ENCODE measurements around the gene FSIP2. TPM values are rescaled to one million over a fixed set of nuclear protein-coding genes. Genes with fewer than 3 reads are reported as not detected.

The FSIP2 gene
- total and polyA plus RNA-seq, 2 of the 13 experiments (the other 11 are each of a cell fraction or from before 2014, with no cell fraction given): 0.01 to 0.07 TPM

DNA sequence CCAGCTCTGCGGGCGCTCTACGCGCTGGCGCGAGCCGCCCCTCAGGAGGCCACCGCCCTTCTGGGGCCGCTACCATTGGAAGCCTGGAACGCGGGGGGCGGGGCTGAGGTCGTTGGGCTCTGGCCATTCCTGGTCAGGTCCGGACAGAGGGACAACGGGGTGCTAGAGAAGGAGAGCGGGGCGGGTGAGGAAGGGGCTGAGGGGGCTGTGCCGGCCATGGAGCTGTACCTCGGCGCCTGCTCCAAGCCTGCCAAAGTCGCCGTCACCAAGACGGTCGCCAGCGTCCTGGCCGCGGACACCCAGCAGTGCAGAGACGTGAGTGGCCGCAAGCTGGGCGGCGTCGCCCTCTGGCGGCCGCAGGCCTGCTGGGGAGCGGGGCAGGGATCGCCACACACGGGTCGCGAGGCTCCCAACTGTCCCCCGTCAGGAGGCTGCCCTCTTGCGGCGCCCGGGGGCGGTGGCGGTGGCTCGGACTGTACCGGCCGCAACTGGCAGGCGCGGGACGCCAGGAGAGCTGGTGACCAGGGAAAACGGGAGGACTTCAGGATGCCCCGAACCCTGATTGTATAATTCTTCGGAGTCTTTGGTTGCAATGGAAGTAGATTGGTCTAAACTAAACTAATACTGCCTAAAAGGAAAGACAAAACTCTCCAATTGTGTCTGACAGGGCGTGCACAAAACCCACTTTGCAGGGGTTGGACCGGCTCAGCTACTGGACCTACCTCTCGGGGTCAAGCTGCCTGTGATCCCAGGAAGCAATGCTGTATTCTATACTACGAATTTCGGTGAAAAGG lies at the start of gene FSIP2 (continued):
- TF ChIP-seq, protein P1, sequence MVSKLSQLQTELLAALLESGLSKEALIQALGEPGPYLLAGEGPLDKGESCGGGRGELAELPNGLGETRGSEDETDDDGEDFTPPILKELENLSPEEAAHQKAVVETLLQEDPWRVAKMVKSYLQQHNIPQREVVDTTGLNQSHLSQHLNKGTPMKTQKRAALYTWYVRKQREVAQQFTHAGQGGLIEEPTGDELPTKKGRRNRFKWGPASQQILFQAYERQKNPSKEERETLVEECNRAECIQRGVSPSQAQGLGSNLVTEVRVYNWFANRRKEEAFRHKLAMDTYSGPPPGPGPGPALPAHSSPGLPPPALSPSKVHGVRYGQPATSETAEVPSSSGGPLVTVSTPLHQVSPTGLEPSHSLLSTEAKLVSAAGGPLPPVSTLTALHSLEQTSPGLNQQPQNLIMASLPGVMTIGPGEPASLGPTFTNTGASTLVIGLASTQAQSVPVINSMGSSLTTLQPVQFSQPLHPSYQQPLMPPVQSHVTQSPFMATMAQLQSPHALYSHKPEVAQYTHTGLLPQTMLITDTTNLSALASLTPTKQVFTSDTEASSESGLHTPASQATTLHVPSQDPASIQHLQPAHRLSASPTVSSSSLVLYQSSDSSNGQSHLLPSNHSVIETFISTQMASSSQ (IDR thresholded peaks at IDR 0.05; ENCODE audit: low read depth): no peak
- TF ChIP-seq, protein P1 (CRISPR knock-in tag; IDR thresholded peaks at IDR 0.05; ENCODE audit: borderline replicate concordance): peak; percentile 28; the same call in 1 of the 2 replicates
- TF ChIP-seq ZMYM4 (CRISPR knock-in tag; IDR thresholded peaks at IDR 0.05) (peak; percentile 97), EZH2 (conservative IDR thresholded peaks at IDR 0.05; ENCODE audit: low read depth, low read length) (no peak), ZNF644 (CRISPR knock-in tag; IDR thresholded peaks at IDR 0.05; ENCODE audit: low read depth) (0 out of 2 replicates have a peak, but pooled peaks have one; percentile 47), DR1 (CRISPR knock-in tag; IDR thresholded peaks at IDR 0.05) (no peak), KDM5B (CRISPR knock-in tag; IDR thresholded peaks at IDR 0.05; ENCODE audit: borderline replicate concordance) (no peak), ZFAT (CRISPR knock-in tag; conservative IDR thresholded peaks at IDR 0.05) (no peak), HMG20A (CRISPR knock-in tag; IDR thresholded peaks at IDR 0.05; ENCODE audit: borderline replicate concordance) (no peak), ZNF83 (CRISPR knock-in tag; IDR thresholded peaks at IDR 0.05; ENCODE audit: borderline replicate concordance) (no peak), ZBTB38 (CRISPR knock-in tag; IDR thresholded peaks at IDR 0.05) (0 out of 2 replicates have a peak, but pooled peaks have one; percentile 20), NR2F6 (IDR thresholded peaks at IDR 0.05) (no peak), NR2F6 (CRISPR knock-in tag; IDR thresholded peaks at IDR 0.05) (no peak), MED13 (CRISPR knock-in tag; IDR thresholded peaks at IDR 0.05) (0 out of 2 replicates have a peak, but pooled peaks have one; percentile 37), ZNF782 (CRISPR knock-in tag; IDR thresholded peaks at IDR 0.05; ENCODE audit: borderline replicate concordance) (0 out of 2 replicates have a peak, but pooled peaks have one; percentile 71), FOXM1 (CRISPR knock-in tag; IDR thresholded peaks at IDR 0.05) (no peak), SMYD3 (CRISPR knock-in tag; IDR thresholded peaks at IDR 0.05) (no peak), ZMAT3 (CRISPR knock-in tag; conservative IDR thresholded peaks at IDR 0.05) (0 out of 2 replicates have a peak, but pooled peaks have one; percentile 40)
- TF ChIP-seq, protein P2, sequence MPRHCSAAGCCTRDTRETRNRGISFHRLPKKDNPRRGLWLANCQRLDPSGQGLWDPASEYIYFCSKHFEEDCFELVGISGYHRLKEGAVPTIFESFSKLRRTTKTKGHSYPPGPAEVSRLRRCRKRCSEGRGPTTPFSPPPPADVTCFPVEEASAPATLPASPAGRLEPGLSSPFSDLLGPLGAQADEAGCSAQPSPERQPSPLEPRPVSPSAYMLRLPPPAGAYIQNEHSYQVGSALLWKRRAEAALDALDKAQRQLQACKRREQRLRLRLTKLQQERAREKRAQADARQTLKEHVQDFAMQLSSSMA (CRISPR knock-in tag; IDR thresholded peaks at IDR 0.05): 0 out of 2 replicates have a peak, but pooled peaks have one; percentile 34
- TF ChIP-seq, protein P3, sequence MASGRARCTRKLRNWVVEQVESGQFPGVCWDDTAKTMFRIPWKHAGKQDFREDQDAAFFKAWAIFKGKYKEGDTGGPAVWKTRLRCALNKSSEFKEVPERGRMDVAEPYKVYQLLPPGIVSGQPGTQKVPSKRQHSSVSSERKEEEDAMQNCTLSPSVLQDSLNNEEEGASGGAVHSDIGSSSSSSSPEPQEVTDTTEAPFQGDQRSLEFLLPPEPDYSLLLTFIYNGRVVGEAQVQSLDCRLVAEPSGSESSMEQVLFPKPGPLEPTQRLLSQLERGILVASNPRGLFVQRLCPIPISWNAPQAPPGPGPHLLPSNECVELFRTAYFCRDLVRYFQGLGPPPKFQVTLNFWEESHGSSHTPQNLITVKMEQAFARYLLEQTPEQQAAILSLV (CRISPR knock-in tag; IDR thresholded peaks at IDR 0.05; ENCODE audit: borderline replicate concordance): 0 out of 2 replicates have a peak, but pooled peaks have one; percentile 45
- TF ChIP-seq, protein P4, sequence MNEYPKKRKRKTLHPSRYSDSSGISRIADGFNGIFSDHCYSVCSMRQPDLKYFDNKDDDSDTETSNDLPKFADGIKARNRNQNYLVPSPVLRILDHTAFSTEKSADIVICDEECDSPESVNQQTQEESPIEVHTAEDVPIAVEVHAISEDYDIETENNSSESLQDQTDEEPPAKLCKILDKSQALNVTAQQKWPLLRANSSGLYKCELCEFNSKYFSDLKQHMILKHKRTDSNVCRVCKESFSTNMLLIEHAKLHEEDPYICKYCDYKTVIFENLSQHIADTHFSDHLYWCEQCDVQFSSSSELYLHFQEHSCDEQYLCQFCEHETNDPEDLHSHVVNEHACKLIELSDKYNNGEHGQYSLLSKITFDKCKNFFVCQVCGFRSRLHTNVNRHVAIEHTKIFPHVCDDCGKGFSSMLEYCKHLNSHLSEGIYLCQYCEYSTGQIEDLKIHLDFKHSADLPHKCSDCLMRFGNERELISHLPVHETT (CRISPR knock-in tag; conservative IDR thresholded peaks at IDR 0.05): no peak
- TF ChIP-seq, protein P5, sequence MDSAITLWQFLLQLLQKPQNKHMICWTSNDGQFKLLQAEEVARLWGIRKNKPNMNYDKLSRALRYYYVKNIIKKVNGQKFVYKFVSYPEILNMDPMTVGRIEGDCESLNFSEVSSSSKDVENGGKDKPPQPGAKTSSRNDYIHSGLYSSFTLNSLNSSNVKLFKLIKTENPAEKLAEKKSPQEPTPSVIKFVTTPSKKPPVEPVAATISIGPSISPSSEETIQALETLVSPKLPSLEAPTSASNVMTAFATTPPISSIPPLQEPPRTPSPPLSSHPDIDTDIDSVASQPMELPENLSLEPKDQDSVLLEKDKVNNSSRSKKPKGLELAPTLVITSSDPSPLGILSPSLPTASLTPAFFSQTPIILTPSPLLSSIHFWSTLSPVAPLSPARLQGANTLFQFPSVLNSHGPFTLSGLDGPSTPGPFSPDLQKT (CRISPR knock-in tag; IDR thresholded peaks at IDR 0.05; ENCODE audit: borderline replicate concordance): no peak
